ENCODE results near the gene KMT5C. TPM values are rescaled to one million over a fixed set of nuclear protein-coding genes. Genes with fewer than 3 reads are reported as not detected.

KMT5C gene
- total RNA-seq, 2 experiments from 2014 or later = 22.8 to 36.1 TPM

DNA sequence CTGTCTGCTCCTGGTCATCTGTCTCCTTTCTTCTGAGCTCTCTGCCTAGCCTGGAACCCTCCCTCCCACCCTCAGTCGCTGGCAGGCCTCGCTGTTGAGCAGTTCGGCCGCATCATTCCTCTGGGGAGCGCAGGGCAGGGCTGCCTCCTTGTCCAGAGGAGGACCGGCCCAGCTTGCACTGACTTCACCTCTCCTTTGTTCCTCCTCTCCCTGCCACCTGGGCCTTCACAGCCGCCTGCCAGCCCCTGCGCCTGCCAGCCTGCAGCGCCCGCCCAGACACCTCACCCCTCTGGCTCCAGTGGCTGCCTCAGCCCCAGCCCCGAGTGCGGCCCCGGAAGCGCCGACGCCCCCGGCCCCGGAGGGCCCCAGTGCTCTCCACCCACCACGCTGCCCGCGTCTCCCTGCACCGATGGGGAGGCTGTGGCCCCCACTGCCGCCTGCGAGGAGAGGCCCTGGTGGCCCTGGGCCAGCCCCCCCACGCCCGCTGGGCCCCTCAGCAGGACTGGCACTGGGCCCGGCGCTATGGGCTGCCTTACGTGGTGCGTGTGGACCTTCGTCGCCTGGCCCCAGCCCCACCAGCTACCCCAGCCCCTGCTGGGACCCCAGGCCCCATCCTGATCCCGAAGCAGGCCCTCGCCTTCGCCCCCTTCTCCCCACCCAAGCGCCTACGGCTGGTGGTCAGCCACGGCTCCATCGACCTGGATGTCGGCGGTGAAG, 7.2 kb downstream of the KMT5C start:
- POLR2A ChIA-PET = interaction anchor here (0.6 kb wide), 1 partner anchor 34 kb away, joined by 6 read pairs; no protein-coding TSS in a partner anchor
- H3K36me3 ChIP-seq (ENCODE audit: insufficient read depth, low read length) = no peaks in the 10 kb centered on the region
- no peak for DNase-seq (ENCODE audit: low spot score)
- H3K4me2 ChIP-seq (ENCODE audit: low read length) = no peak overlapping the region
- intact Hi-C loops (cut with micrococcal nuclease; ENCODE audit: unreplicated experiment) = no loop called here
- H3K79me2 ChIP-seq (ENCODE audit: insufficient read depth, low read depth, low read length) = no peaks in the 10 kb centered on the region
- H3K4me1 ChIP-seq (ENCODE audit: insufficient read depth, low read length, poor library complexity, severe bottlenecking) = no peaks in the 10 kb centered on the region
- H4K20me1 ChIP-seq (ENCODE audit: insufficient read depth, low read length) = no peaks in the 10 kb centered on the region
- no TSS peak for BruUV-seq (replicated peaks)
- H3K27ac ChIP-seq (ENCODE audit: low read depth, low read length, poor library complexity, severe bottlenecking) = no peak overlapping the region
- H2AFZ ChIP-seq (ENCODE audit: low read length) = no peak overlapping the region
- CTCF ChIA-PET (ENCODE audit: unreplicated experiment) = no interaction called here
- H3K9me2 ChIP-seq (ENCODE audit: insufficient read depth, low read length) = no peaks in the 10 kb centered on the region
- H3K4me3 ChIP-seq (ENCODE audit: low read depth, low read length, poor library complexity, severe bottlenecking) = no peak overlapping the region
- no peaks in the 10 kb centered on the region for H3K9me3 ChIP-seq (ENCODE audit: low read length)
- no peak for TF ChIP-seq CTCF (conservative IDR thresholded peaks at IDR 0.05; ENCODE audit: low read length)
- TF ChIP-seq EZH2phosphoT487 (IDR thresholded peaks at IDR 0.05; ENCODE audit: borderline replicate concordance, low read depth, low read length) = no peak

- Histone ChIP-seq H3K27ac (ENCODE audit: low read depth, low read length, poor library complexity, severe bottlenecking) (no peak overlapping the region), H4K20me1 (ENCODE audit: insufficient read depth, low read length) (no peaks in the 10 kb centered on the region), H3K36me3 (ENCODE audit: insufficient read depth, low read length) (no peaks in the 10 kb centered on the region), H3K4me1 (ENCODE audit: insufficient read depth, low read length, poor library complexity, severe bottlenecking) (no peaks in the 10 kb centered on the region), H2AFZ (ENCODE audit: low read length) (no peak overlapping the region), H3K9me2 (ENCODE audit: insufficient read depth, low read length) (no peaks in the 10 kb centered on the region), H3K4me3 (ENCODE audit: low read depth, low read length, poor library complexity, severe bottlenecking) (no peak overlapping the region), H3K9me3 (ENCODE audit: low read length) (no peaks in the 10 kb centered on the region), H3K79me2 (ENCODE audit: insufficient read depth, low read depth, low read length) (no peaks in the 10 kb centered on the region), H3K4me2 (ENCODE audit: low read length) (no peak overlapping the region)
- ChIA-PET POLR2A (no interaction called here), CTCF (ENCODE audit: unreplicated experiment) (no interaction called here)
- DNase-seq (ENCODE audit: low spot score) = no peak
- intact Hi-C loops (cut with micrococcal nuclease; ENCODE audit: unreplicated experiment) = no loop called here
- TF ChIP-seq EZH2phosphoT487 (IDR thresholded peaks at IDR 0.05; ENCODE audit: borderline replicate concordance, low read depth, low read length) = no peak
- TF ChIP-seq CTCF (conservative IDR thresholded peaks at IDR 0.05; ENCODE audit: low read length) = no peak
- no TSS peak for BruUV-seq (replicated peaks)
These were observed 7.8 kb downstream of the KMT5C start for GRCh38 chr19:55347442-55348009.

Data from OCI-LY7 (cell line).